IMR-90 (cell line): Measurements from ENCODE around the gene CYP39A1. TPM values are rescaled to one million over a fixed set of nuclear protein-coding genes. Genes with fewer than 3 reads are reported as not detected.

Source experiments
- ATAC-seq: fragments of 200-7000 bp; cut with Tn5 transposase; 2 replicates; pipeline ENCODE4 v1.9.1; 2020; ENCODE audit warnings: low read depth, mild to moderate bottlenecking, moderate library complexity
- BruUV-seq: library from RNA; stranded (reverse); fragments of 400-500 nt; replicated peaks from 2 replicates; lab custom pipeline; 2021; lab: Mats Ljungman, UMichigan
- CTCF ChIA-PET: fragments of 300-600 bp; formaldehyde crosslinking; extraction: SDS; loops from one replicate; lab custom pipeline; 2021; ENCODE audit warnings: antibody characterized with exemption; lab: Yijun Ruan, JAX
- POLR2A ChIA-PET: fragments of 300-600 bp; sonication (Branson Sonifier 250); formaldehyde crosslinking; loops from one replicate; lab custom pipeline; 2022; ENCODE audit warnings: antibody characterized with exemption; ENCODE audit not compliant: unreplicated experiment; lab: Charles Lee
- DNase-seq: peaks from one replicate; pipeline ENCODE4 v3.0.0; 2013
- H2AFZ ChIP-seq: replicated peaks from 2 replicates; pipeline ENCODE3; 2013; ENCODE audit warnings: low read length, mild to moderate bottlenecking; ENCODE audit not compliant: poor library complexity
- H2AK5ac ChIP-seq: 2 replicates; pipeline ENCODE4 v1.6.1; 2013; ENCODE audit warnings: low read depth, low read length, inconsistent platforms
- H2AK9ac ChIP-seq: replicated peaks from 2 replicates; pipeline ENCODE3; 2013; ENCODE audit warnings: mild to moderate bottlenecking, low read depth, low read length, moderate library complexity; ENCODE audit not compliant: poor library complexity
- H2BK120ac ChIP-seq: 2 replicates; pipeline ENCODE4 v1.6.1; 2013; ENCODE audit warnings: low read depth, low read length, inconsistent platforms
- H2BK15ac ChIP-seq: 3 replicates; pipeline ENCODE4 v1.6.1; 2013; ENCODE audit warnings: low read depth, low read length, inconsistent platforms
- H2BK20ac ChIP-seq: 2 replicates; pipeline ENCODE4 v1.6.1; 2013; ENCODE audit warnings: low read depth, mild to moderate bottlenecking, inconsistent platforms, low read length, moderate library complexity
- H2BK5ac ChIP-seq: 2 replicates; pipeline ENCODE4 v1.6.1; 2013; ENCODE audit warnings: mild to moderate bottlenecking, low read depth, low read length, inconsistent platforms; ENCODE audit not compliant: poor library complexity, severe bottlenecking
- H3K14ac ChIP-seq: replicated peaks from 2 replicates; pipeline ENCODE4 v1.6.1; 2013; ENCODE audit warnings: low read depth, low read length, inconsistent platforms
- H3K18ac ChIP-seq: 2 replicates; pipeline ENCODE4 v1.6.1; 2013; ENCODE audit warnings: low read depth, low read length, control low read depth
- H3K23ac ChIP-seq: 2 replicates; pipeline ENCODE4 v1.6.1; 2013; ENCODE audit warnings: low read depth, low read length, inconsistent platforms
- H3K27ac ChIP-seq: 2 replicates; pipeline ENCODE4 v1.5.1; 2013; ENCODE audit warnings: mild to moderate bottlenecking, control low read depth, low read length; ENCODE audit not compliant: insufficient read depth
- H3K27me3 ChIP-seq: 2 replicates; pipeline ENCODE4 v1.6.1; 2013; ENCODE audit warnings: low read length; ENCODE audit not compliant: control insufficient read depth, insufficient read depth
- H3K36me3 ChIP-seq: 2 replicates; pipeline ENCODE4 v1.6.1; 2013; ENCODE audit warnings: low read length, mixed read lengths; ENCODE audit not compliant: control insufficient read depth, insufficient read depth
- H3K4ac ChIP-seq: 2 replicates; pipeline ENCODE4 v1.6.1; 2013; ENCODE audit warnings: low read depth, low read length, inconsistent platforms
- H3K4me1 ChIP-seq: 2 replicates; pipeline ENCODE4 v1.6.1; 2013; ENCODE audit warnings: low read length, mixed read lengths; ENCODE audit not compliant: control insufficient read depth, insufficient read depth
- H3K4me2 ChIP-seq: 2 replicates; pipeline ENCODE4 v1.6.1; 2013; ENCODE audit warnings: low read depth, mild to moderate bottlenecking, control low read depth, low read length, moderate library complexity
- H3K4me3 ChIP-seq: 2 replicates; pipeline ENCODE4 v1.5.1; 2013; ENCODE audit warnings: low read depth, mild to moderate bottlenecking, control low read depth, low read length, moderate library complexity; ENCODE audit not compliant: insufficient read depth
- H3K56ac ChIP-seq: 2 replicates; pipeline ENCODE4 v1.6.1; 2013; ENCODE audit warnings: low read length, inconsistent platforms; ENCODE audit not compliant: insufficient read depth; ENCODE audit errors: extremely low read depth
- H3K79me1 ChIP-seq, 2 experiments: 2 replicates each; pipeline ENCODE4 v1.6.1; 2013; ENCODE audit warnings: low read length in 2 of 2, inconsistent platforms in 1 of 2, low read depth in 1 of 2
- H3K9ac ChIP-seq: 2 replicates; pipeline ENCODE4 v1.6.1; 2013; ENCODE audit warnings: low read depth, low read length, control low read depth
- H3K9me1 ChIP-seq: 2 replicates; pipeline ENCODE4 v1.6.1; 2013; ENCODE audit warnings: low read length, inconsistent platforms; ENCODE audit not compliant: insufficient read depth
- H3K9me3 ChIP-seq: 2 replicates; pipeline ENCODE4 v1.6.1; 2013; ENCODE audit warnings: low read length; ENCODE audit not compliant: control insufficient read depth, insufficient read depth
- H4K20me1 ChIP-seq: 2 replicates; pipeline ENCODE4 v1.6.1; 2013; ENCODE audit warnings: low read length, inconsistent platforms; ENCODE audit not compliant: insufficient read depth
- H4K5ac ChIP-seq: 2 replicates; pipeline ENCODE4 v1.6.1; 2013; ENCODE audit warnings: mild to moderate bottlenecking, low read depth, low read length, control low read depth
- H4K8ac ChIP-seq, 2 experiments: 2 replicates each; pipeline ENCODE4 v1.6.1; 2013; ENCODE audit warnings: low read depth in 2 of 2, low read length in 2 of 2, control low read depth in 1 of 2, inconsistent platforms in 1 of 2
- H4K91ac ChIP-seq: 2 replicates; pipeline ENCODE4 v1.6.1; 2013; ENCODE audit warnings: low read depth, low read length, inconsistent platforms; ENCODE audit not compliant: insufficient read depth
- BHLHE40 ChIP-seq: fragments of 150-350 bp; IDR thresholded peaks from 2 replicates; pipeline ENCODE4 v1.6.1; 2016; ENCODE audit warnings: mild to moderate bottlenecking, low read depth, low read length
- CEBPB ChIP-seq: IDR thresholded peaks from 2 replicates; pipeline ENCODE4 v1.6.1; 2012; ENCODE audit warnings: low read depth, low read length, improper control_type of control experiment
- CHD1 ChIP-seq: IDR thresholded peaks from 2 replicates; pipeline ENCODE4 v1.6.1; 2012; ENCODE audit warnings: low read depth, low read length, improper control_type of control experiment
- ELK1 ChIP-seq: fragments of 150-350 bp; IDR thresholded peaks from 2 replicates; pipeline ENCODE4 v1.6.1; 2016; ENCODE audit warnings: low read depth, mild to moderate bottlenecking, low read length, moderate library complexity, borderline replicate concordance
- FOS ChIP-seq: fragments of 150-350 bp; IDR thresholded peaks from 2 replicates; pipeline ENCODE4 v1.6.1; 2016; ENCODE audit warnings: low read depth, low read length
- MAFK ChIP-seq: IDR thresholded peaks from 2 replicates; pipeline ENCODE4 v1.6.1; 2012; ENCODE audit warnings: low read depth, low read length, improper control_type of control experiment
- MAZ ChIP-seq: IDR thresholded peaks from 2 replicates; pipeline ENCODE4 v1.6.1; 2012; ENCODE audit warnings: low read depth, mild to moderate bottlenecking, low read length, improper control_type of control experiment, moderate library complexity, borderline replicate concordance
- MXI1 ChIP-seq: IDR thresholded peaks from 2 replicates; pipeline ENCODE4 v1.6.1; 2012; ENCODE audit warnings: low read depth, mild to moderate bottlenecking, low read length, moderate library complexity, borderline replicate concordance
- RAD21 ChIP-seq: IDR thresholded peaks from 2 replicates; pipeline ENCODE4 v1.6.1; 2012; ENCODE audit warnings: low read length, improper control_type of control experiment
- RCOR1 ChIP-seq: IDR thresholded peaks from 2 replicates; pipeline ENCODE4 v1.6.1; 2012; ENCODE audit warnings: mild to moderate bottlenecking, low read length, improper control_type of control experiment; ENCODE audit not compliant: insufficient replicate concordance
- RFX5 ChIP-seq: IDR thresholded peaks from 2 replicates; pipeline ENCODE4 v1.8.0; 2012; ENCODE audit warnings: low read depth, mild to moderate bottlenecking, low read length, moderate library complexity
- SMC3 ChIP-seq: fragments of 150-350 bp; IDR thresholded peaks from 2 replicates; pipeline ENCODE4 v1.6.1; 2016; ENCODE audit warnings: low read depth, mild to moderate bottlenecking, antibody characterized with exemption, low read length, moderate library complexity
- USF2 ChIP-seq: fragments of 150-350 bp; IDR thresholded peaks from 2 replicates; pipeline ENCODE4 v1.6.1; 2017; ENCODE audit warnings: mild to moderate bottlenecking, antibody characterized with exemption, low read length, low read depth
- WGBS, 2 experiments: methylation state at CpG; one replicate each; pipeline versions ENCODE4 v1.1.5 to v1.1.7; 2013; ENCODE audit warnings: missing lambda C conversion rate in 2 of 2; ENCODE audit not compliant: insufficient read length in 1 of 2; ENCODE audit errors: extremely low coverage in 2 of 2; 5-methylcytosine and 5-hydroxymethylcytosine counted together
- dilution Hi-C: fragments of 300-500 bp; cut with HindIII; formaldehyde crosslinking; loops from one replicate; pipeline ENCODE4 v1.14.3; 2018; ENCODE audit warnings: low sequenced_read_pairs; ENCODE audit not compliant: unreplicated experiment
- in situ Hi-C: fragments of 300-500 bp; cut with MboI; formaldehyde crosslinking; loops from 3 replicates; pipeline ENCODE4 v1.14.3; 2019; ENCODE audit warnings: low sequenced_read_pairs, inconsistent platforms, mixed read lengths
- intact Hi-C: fragments of 100-400 bp; cut with micrococcal nuclease; formaldehyde crosslinking; loops from 2 replicates; pipeline ENCODE4 v1.10.0; 2022
- polyA plus RNA-seq, 3 experiments: library from polyadenylated mRNA; depleted of rRNA; stranded (reverse); fragments of >200 nt; gene quantifications; 2 replicates each; pipeline ENCODE4 v1.2.3, GENCODE V29; 2012; ENCODE audit warnings: low replicate concordance in 1 of 3
- total RNA-seq: library from RNA; depleted of rRNA; stranded (reverse); fragments of >200 nt; gene quantifications from 2 replicates; pipeline ENCODE4 v1.2.3, GENCODE V29; 2012
- TF ChIP-seq, protein P1 (sequence below): conservative IDR thresholded peaks from 2 replicates; pipeline ENCODE4 v1.5.1; 2012; ENCODE audit warnings: mild to moderate bottlenecking, low read depth, low read length, improper control_type of control experiment

Gene CYP39A1
- total and polyA plus RNA-seq, 2 of the 4 experiments (the other 2 are of a cell fraction): 0.03 TPM; not detected in 1

DNA sequence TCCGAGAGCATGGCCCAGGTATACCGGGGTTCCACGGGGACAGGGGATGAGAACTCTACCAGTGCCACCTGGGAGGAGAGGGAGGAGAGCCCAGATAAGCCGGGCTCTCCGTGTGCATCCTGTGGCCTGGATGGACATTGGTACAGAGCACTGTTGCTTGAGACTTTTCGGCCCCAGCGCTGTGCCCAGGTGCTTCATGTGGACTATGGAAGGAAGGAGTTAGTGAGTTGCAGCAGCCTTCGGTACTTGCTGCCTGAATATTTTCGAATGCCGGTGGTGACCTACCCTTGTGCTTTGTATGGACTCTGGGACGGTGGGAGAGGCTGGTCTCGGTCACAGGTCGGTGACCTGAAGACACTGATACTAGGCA is 36.3 kb upstream of the CYP39A1 start:
- in situ Hi-C loops: no loop called here
- no peak for ATAC-seq

More for the DNA sequence above, 36.3 kb upstream of the CYP39A1 start:
- Histone ChIP-seq H3K27me3 (no peaks in the 10 kb centered on the region), H3K4me1 (no peaks in the 10 kb centered on the region), H4K20me1 (no peaks in the 10 kb centered on the region), H3K18ac (no peak overlapping the region), H3K27ac (no peak overlapping the region), H2AK9ac (no peak overlapping the region), H3K23ac (no peak overlapping the region), H2AFZ (no peak overlapping the region), H3K36me3 (no peaks in the 10 kb centered on the region), H3K4me2 (no peak overlapping the region), H3K9ac (no peak overlapping the region), H2BK5ac (no peak overlapping the region), H3K9me1 (no peaks in the 10 kb centered on the region), H3K14ac (no peak overlapping the region), H2BK15ac (no peak overlapping the region), H2BK120ac (no peak overlapping the region), H3K4ac (no peak overlapping the region), H2BK20ac (no peak overlapping the region), H2AK5ac (no peak overlapping the region), H4K91ac (no peak overlapping the region), H3K4me3 (no peak overlapping the region), H4K5ac (no peak overlapping the region), H3K9me3 (no peaks in the 10 kb centered on the region), H4K8ac (no peak overlapping the region), H3K56ac (no peak overlapping the region), H3K79me1 (no peaks in the 10 kb centered on the region)
- DNase-seq: no peak
- TF ChIP-seq FOS: no peak
- TF ChIP-seq MAZ: no peak
- TF ChIP-seq MXI1: no peak
- no peak for TF ChIP-seq SMC3
- TF ChIP-seq CHD1: no peak
- no peak for TF ChIP-seq RAD21
- no peak for TF ChIP-seq ELK1
- TF ChIP-seq CEBPB: no peak
- no peak for TF ChIP-seq RCOR1
- TF ChIP-seq BHLHE40: no peak
- TF ChIP-seq, protein P1, sequence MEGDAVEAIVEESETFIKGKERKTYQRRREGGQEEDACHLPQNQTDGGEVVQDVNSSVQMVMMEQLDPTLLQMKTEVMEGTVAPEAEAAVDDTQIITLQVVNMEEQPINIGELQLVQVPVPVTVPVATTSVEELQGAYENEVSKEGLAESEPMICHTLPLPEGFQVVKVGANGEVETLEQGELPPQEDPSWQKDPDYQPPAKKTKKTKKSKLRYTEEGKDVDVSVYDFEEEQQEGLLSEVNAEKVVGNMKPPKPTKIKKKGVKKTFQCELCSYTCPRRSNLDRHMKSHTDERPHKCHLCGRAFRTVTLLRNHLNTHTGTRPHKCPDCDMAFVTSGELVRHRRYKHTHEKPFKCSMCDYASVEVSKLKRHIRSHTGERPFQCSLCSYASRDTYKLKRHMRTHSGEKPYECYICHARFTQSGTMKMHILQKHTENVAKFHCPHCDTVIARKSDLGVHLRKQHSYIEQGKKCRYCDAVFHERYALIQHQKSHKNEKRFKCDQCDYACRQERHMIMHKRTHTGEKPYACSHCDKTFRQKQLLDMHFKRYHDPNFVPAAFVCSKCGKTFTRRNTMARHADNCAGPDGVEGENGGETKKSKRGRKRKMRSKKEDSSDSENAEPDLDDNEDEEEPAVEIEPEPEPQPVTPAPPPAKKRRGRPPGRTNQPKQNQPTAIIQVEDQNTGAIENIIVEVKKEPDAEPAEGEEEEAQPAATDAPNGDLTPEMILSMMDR: no peak
- no peak for TF ChIP-seq USF2
- no peak for TF ChIP-seq RFX5
- TF ChIP-seq MAFK: no peak
- ChIA-PET POLR2A (no interaction called here), CTCF (no interaction called here)
- 91% methylated on average over 6 of the region's 13 CpGs; no CpG with 5 or more reads in 1 of the 2 experiments for WGBS, 2 experiments
- intact Hi-C loops (no loop called here), dilution Hi-C loops (no loop called here)
- BruUV-seq: no TSS peak
